Measurements from ENCODE around the gene LRRC47. TPM values are rescaled to one million over a fixed set of nuclear protein-coding genes. Genes with fewer than 3 reads are reported as not detected.

Gene LRRC47
- total and polyA plus RNA-seq, 11 donors: 18.4 to 85.7 (median 60.2) TPM

- peak overlapping the region in 1 of 12 donors; percentile 65 for H3K4me3 ChIP-seq
- H3K4me1 ChIP-seq: peaks cover 0 to 58% (median 31%) of the 10 kb centered on the region in 12 donors
Measured at GRCh38 chr1:3773572-3774275, 22.6 kb downstream of the LRRC47 start.

GRCh38 chr1:3772715-3773571 lies 23.4 kb downstream of the LRRC47 start, which contains the start of gene SMIM1:
TSS of gene SMIM1 (plus strand) at chr1:3772749. CDS start at chr1:3775374, 2,625 bp downstream.
- peaks cover 0 to 56% (median 30%) of the 10 kb centered on the region in 12 donors for H3K4me1 ChIP-seq
- intact Hi-C loops (cut with DNase I): no loop called here
- peak within 1 kb of the TSS in 11 of 12 donors; percentile 17 to 90 (median 66) for H3K27ac ChIP-seq
- ATAC-seq: no peak
- peak in 1 of 5 donors; percentile 49 for DNase-seq
- WGBS, 4 donors: 14 to 26% (median 18%) methylated on average over 30 to 55 of the region's 55 CpGs
- peak within 1 kb of the TSS; percentile 45 to 75 (median 64) for H3K4me3 ChIP-seq
- H3K36me3 ChIP-seq: peaks cover 0 to 7% (median 0%) of the 10 kb centered on the region in 9 donors
- peaks cover 0 to 6% (median 0%) of the 10 kb centered on the region in 9 donors for H3K27me3 ChIP-seq
- no peak for TF ChIP-seq CTCF (IDR thresholded peaks at IDR 0.05)
- peak in 1 of 2 donors; percentile 9 for TF ChIP-seq POLR2A (IDR thresholded peaks at IDR 0.05)
- H3K9me3 ChIP-seq: no peaks in the 10 kb centered on the region

More at GRCh38 chr1:3773572-3774275, 22.6 kb downstream of the LRRC47 start:
- Histone ChIP-seq H3K27me3 (peaks cover 0 to 6% (median 0%) of the 10 kb centered on the region in 9 donors), H3K27ac (peak overlapping the region in 5 of 12 donors; percentile 60 to 90 (median 76)), H3K9me3 (no peaks in the 10 kb centered on the region), H3K36me3 (peaks cover 0 to 8% (median 0%) of the 10 kb centered on the region in 9 donors)
- TF ChIP-seq CTCF (IDR thresholded peaks at IDR 0.05): no peak
- no peak for TF ChIP-seq POLR2A (IDR thresholded peaks at IDR 0.05)
- 74 to 83% (median 78%) methylated on average over 5 to 16 of the region's 16 CpGs for WGBS, 4 donors
- no peak for ATAC-seq
- intact Hi-C loops (cut with DNase I): no loop called here
- DNase-seq: no peak

GRCh38 chr1:3772027-3772714 lies 24.1 kb downstream of the LRRC47 start:
- Histone ChIP-seq H3K27me3 (peaks cover 0 to 7% (median 0%) of the 10 kb centered on the region in 9 donors), H3K9me3 (no peaks in the 10 kb centered on the region), H3K36me3 (no peaks in the 10 kb centered on the region), H3K27ac (peak overlapping the region in 10 of 12 donors; percentile 17 to 90 (median 66)), H3K4me3 (peak overlapping the region; percentile 45 to 75 (median 64)), H3K4me1 (peaks cover 0 to 56% (median 30%) of the 10 kb centered on the region in 12 donors)
- WGBS, 4 donors: 0 to 1% (median 1%) methylated on average over 7 to 61 of the region's 61 CpGs
- peak; percentile 64 to 85 (median 81) for ATAC-seq
- DNase-seq: peak; percentile 89 to 93 (median 93)
- intact Hi-C loops (cut with DNase I): no loop called here
- TF ChIP-seq POLR2A (IDR thresholded peaks at IDR 0.05) (peak in 1 of 2 donors; percentile 61), CTCF (IDR thresholded peaks at IDR 0.05) (no peak)
